Neural progenitor cell (in vitro differentiated cells): ENCODE data around the gene NHLH1. TPM values are rescaled to one million over a fixed set of nuclear protein-coding genes. Genes with fewer than 3 reads are reported as not detected.

ENCODE experiments used
- DNase-seq: peaks from one replicate; pipeline ENCODE4 v3.0.0-alpha.2; 2016; ENCODE audit warnings: low spot score
- H2AFZ ChIP-seq: fragments of 200-600 bp; sonication (generic); replicated peaks from 2 replicates; pipeline ENCODE4 v1.6.1; 2016; ENCODE audit warnings: antibody characterized with exemption
- H3F3A ChIP-seq: fragments of 200-600 bp; sonication (generic); 2 replicates; pipeline ENCODE4 v1.6.1; 2016; ENCODE audit warnings: antibody characterized with exemption, low read depth
- H3K27ac ChIP-seq: fragments of 200-600 bp; sonication (generic); 2 replicates; pipeline ENCODE4 v1.5.1; 2016; ENCODE audit warnings: mild to moderate bottlenecking
- H3K27me3 ChIP-seq: fragments of 200-600 bp; sonication (generic); 2 replicates; pipeline ENCODE4 v1.6.1; 2016; ENCODE audit warnings: mild to moderate bottlenecking, moderate library complexity
- H3K36me3 ChIP-seq: fragments of 200-600 bp; sonication (generic); 2 replicates; pipeline ENCODE4 v1.5.1; 2016
- H3K4me1 ChIP-seq: fragments of 200-600 bp; sonication (generic); 2 replicates; pipeline ENCODE4 v1.6.1; 2016; ENCODE audit warnings: mixed run types
- H3K4me2 ChIP-seq: fragments of 200-600 bp; sonication (generic); 2 replicates; pipeline ENCODE4 v1.6.1; 2016
- H3K4me3 ChIP-seq: fragments of 200-600 bp; sonication (generic); 2 replicates; pipeline ENCODE4 v1.5.1; 2016
- H3K79me2 ChIP-seq: fragments of 200-600 bp; sonication (generic); 2 replicates; pipeline ENCODE4 v1.6.1; 2016; ENCODE audit warnings: low read depth
- H3K9ac ChIP-seq: fragments of 200-600 bp; sonication (generic); 2 replicates; pipeline ENCODE4 v1.6.1; 2016
- H3K9me3 ChIP-seq: fragments of 200-600 bp; sonication (generic); 2 replicates; pipeline ENCODE4 v1.5.1; 2016; ENCODE audit warnings: low read depth
- H4K20me1 ChIP-seq: fragments of 200-600 bp; sonication (generic); 2 replicates; pipeline ENCODE4 v1.6.1; 2016; ENCODE audit warnings: low read depth
- H3K27ac Mint-ChIP-seq: 3 replicates; pipeline ENCODE4 v1.8.0; 2021; ENCODE audit warnings: mixed read lengths
- H3K27me3 Mint-ChIP-seq: 2 replicates; pipeline ENCODE4 v1.8.0; 2022; ENCODE audit warnings: low read depth, mild to moderate bottlenecking, inconsistent platforms, moderate library complexity, mixed read lengths; ENCODE audit not compliant: insufficient read depth
- H3K36me3 Mint-ChIP-seq: 3 replicates; pipeline ENCODE4 v1.8.0; 2021; ENCODE audit warnings: mixed read lengths
- H3K4me1 Mint-ChIP-seq: 3 replicates; pipeline ENCODE4 v1.8.0; 2021; ENCODE audit warnings: mixed read lengths
- H3K4me3 Mint-ChIP-seq: 3 replicates; pipeline ENCODE4 v1.8.0; 2021; ENCODE audit warnings: mild to moderate bottlenecking, moderate library complexity, mixed read lengths
- H3K9me3 Mint-ChIP-seq: 3 replicates; pipeline ENCODE4 v1.8.0; 2020; ENCODE audit warnings: mixed read lengths
- CTCF ChIP-seq: fragments of 200-600 bp; sonication (generic); IDR thresholded peaks from 2 replicates; pipeline ENCODE4 v1.5.1; 2017; ENCODE audit warnings: antibody characterized with exemption, mild to moderate bottlenecking
- EZH2 ChIP-seq: fragments of 200-600 bp; sonication (generic); IDR thresholded peaks from 2 replicates; pipeline ENCODE4 v1.6.1; 2017; ENCODE audit warnings: antibody characterized with exemption, mild to moderate bottlenecking, moderate library complexity
- EZH2phosphoT487 ChIP-seq: fragments of 200-600 bp; sonication (generic); IDR thresholded peaks from 2 replicates; pipeline ENCODE4 v1.6.1; 2017; ENCODE audit warnings: antibody characterized with exemption
- total RNA-seq: library from RNA; depleted of rRNA; stranded (reverse); fragments of >200 nt; gene quantifications from 2 replicates; pipeline ENCODE4 v1.2.3, GENCODE V29; 2015; ENCODE audit warnings: low replicate concordance

NHLH1 gene
- total RNA-seq, 1 donor from 2014 or later: 0.07 TPM

- peak overlapping the region; percentile 18 for H3K4me3 Mint-ChIP-seq
- peak; percentile 62 for DNase-seq
- H3K9me3 ChIP-seq: no peaks in the 10 kb centered on the region
- peak overlapping the region; percentile 69 for H2AFZ ChIP-seq
- H3K36me3 Mint-ChIP-seq: peaks cover 14% of the 10 kb centered on the region
- peak overlapping the region; percentile 98 for H3K27ac Mint-ChIP-seq
- no peaks in the 10 kb centered on the region for H3K79me2 ChIP-seq
- H4K20me1 ChIP-seq: no peaks in the 10 kb centered on the region
- peaks cover 36% of the 10 kb centered on the region for H3K4me1 Mint-ChIP-seq
- H3K27ac ChIP-seq: peak overlapping the region; percentile 79
- peak overlapping the region; percentile 61 for H3K4me2 ChIP-seq
- peaks cover 8% of the 10 kb centered on the region for H3K27me3 Mint-ChIP-seq
- H3K9ac ChIP-seq: peak overlapping the region; percentile 6
- no peaks in the 10 kb centered on the region for H3K36me3 ChIP-seq
- no peak for TF ChIP-seq EZH2phosphoT487
- TF ChIP-seq CTCF: no peak
- no peak for TF ChIP-seq EZH2
- no peaks in the 10 kb centered on the region for H3K9me3 Mint-ChIP-seq
- no peak overlapping the region for H3K4me3 ChIP-seq
- no peaks in the 10 kb centered on the region for H3K27me3 ChIP-seq
- H3K4me1 ChIP-seq: peaks cover 22% of the 10 kb centered on the region
- peaks cover 17% of the 10 kb centered on the region for H3F3A ChIP-seq
These were observed 4.5 kb upstream of the NHLH1 start for GRCh38 chr1:160362168-160362957.

- DNase-seq: no peak
- peaks cover 11% of the 10 kb centered on the region for H3K36me3 Mint-ChIP-seq
- peak overlapping the region; percentile 69 for H2AFZ ChIP-seq
These were observed 3.9 kb upstream of the NHLH1 start for GRCh38 chr1:160363010-160363409.

GRCh38 chr1:160363951-160364735 is 2.7 kb upstream of the NHLH1 start:
- H3K4me2 ChIP-seq: no peak overlapping the region
- peaks cover 22% of the 10 kb centered on the region for H3K4me1 ChIP-seq
- H3K79me2 ChIP-seq: no peaks in the 10 kb centered on the region
- peaks cover 17% of the 10 kb centered on the region for H3F3A ChIP-seq
- H3K27ac ChIP-seq: no peak overlapping the region
- peak overlapping the region; percentile 13 for H3K27ac Mint-ChIP-seq
- TF ChIP-seq EZH2phosphoT487 (no peak), CTCF (no peak), EZH2 (no peak)
- H3K9me3 ChIP-seq: no peaks in the 10 kb centered on the region
- H3K4me1 Mint-ChIP-seq: peaks cover 38% of the 10 kb centered on the region
- H3K9ac ChIP-seq: no peak overlapping the region
- H4K20me1 ChIP-seq: no peaks in the 10 kb centered on the region
- H3K36me3 Mint-ChIP-seq: peaks cover 2% of the 10 kb centered on the region
- no peaks in the 10 kb centered on the region for H3K36me3 ChIP-seq
- peak overlapping the region; percentile 4 for H3K4me3 Mint-ChIP-seq
- no peak overlapping the region for H2AFZ ChIP-seq
- no peaks in the 10 kb centered on the region for H3K27me3 ChIP-seq
- H3K27me3 Mint-ChIP-seq: peaks cover 8% of the 10 kb centered on the region
- no peak overlapping the region for H3K4me3 ChIP-seq
- no peaks in the 10 kb centered on the region for H3K9me3 Mint-ChIP-seq
- no peak for DNase-seq

More at GRCh38 chr1:160363010-160363409, 3.9 kb upstream of the NHLH1 start:
- H3K4me3 Mint-ChIP-seq: peak overlapping the region; percentile 19
- Histone ChIP-seq H3K27me3 (no peaks in the 10 kb centered on the region), H3K4me1 (peaks cover 22% of the 10 kb centered on the region), H3K9me3 (no peaks in the 10 kb centered on the region), H3K9ac (no peak overlapping the region), H3F3A (peaks cover 17% of the 10 kb centered on the region), H4K20me1 (no peaks in the 10 kb centered on the region), H3K36me3 (no peaks in the 10 kb centered on the region), H3K4me3 (no peak overlapping the region), H3K4me2 (peak overlapping the region; percentile 61), H3K79me2 (no peaks in the 10 kb centered on the region), H3K27ac (peak overlapping the region; percentile 79)
- peaks cover 38% of the 10 kb centered on the region for H3K4me1 Mint-ChIP-seq
- peak overlapping the region; percentile 98 for H3K27ac Mint-ChIP-seq
- no peaks in the 10 kb centered on the region for H3K9me3 Mint-ChIP-seq
- peaks cover 8% of the 10 kb centered on the region for H3K27me3 Mint-ChIP-seq
- no peak for TF ChIP-seq EZH2phosphoT487
- no peak for TF ChIP-seq EZH2
- TF ChIP-seq CTCF: no peak
